ENCODE results near the gene ZBED6. TPM values are rescaled to one million over a fixed set of nuclear protein-coding genes. Genes with fewer than 3 reads are reported as not detected.

ZBED6 gene
- total RNA-seq, 1 experiment from 2014 or later: 13.4 TPM

DNA sequence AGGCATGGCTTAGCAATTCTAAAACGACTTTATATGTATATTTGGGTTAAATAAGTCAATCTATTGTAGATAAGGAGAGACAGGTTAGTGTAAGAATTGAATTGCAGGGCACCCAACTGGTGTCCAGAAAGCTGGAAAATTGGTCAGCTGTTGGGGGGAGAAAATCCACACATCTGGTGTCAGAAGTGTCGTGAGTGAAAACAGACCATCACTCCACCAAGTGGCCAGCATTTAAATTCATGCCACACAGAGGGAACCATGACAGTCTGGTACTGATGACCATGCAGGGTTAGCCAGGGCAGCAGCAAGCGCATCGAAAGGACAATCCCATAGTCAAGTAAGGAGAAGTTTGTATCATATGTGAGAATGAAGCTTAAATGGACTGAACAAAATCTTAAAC, 18.8 kb upstream of the ZBED6 start (continued):
- no peak for TF ChIP-seq ZNF317 (CRISPR knock-in tag; IDR thresholded peaks at IDR 0.05; ENCODE audit: borderline replicate concordance, low read depth)

DNA sequence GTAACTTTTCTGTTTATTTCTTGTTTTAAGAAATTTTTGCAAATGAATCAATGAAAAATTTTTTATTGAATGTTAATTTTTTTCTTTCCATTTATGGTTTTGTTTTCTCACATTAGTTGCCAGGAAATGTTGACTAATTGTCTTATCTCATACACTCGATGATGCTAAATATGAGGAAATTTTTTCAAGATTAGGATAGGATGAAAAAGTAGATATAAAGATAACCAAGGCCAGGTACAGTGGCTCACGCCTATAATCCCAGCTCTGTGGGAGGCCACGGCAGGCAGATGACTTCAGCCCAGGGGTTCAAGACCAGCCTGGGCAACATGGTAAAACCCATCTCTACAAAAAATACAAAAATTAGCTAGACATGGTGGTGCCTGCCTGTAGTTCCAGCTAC, 17.8 kb upstream of the ZBED6 start:
- TF ChIP-seq ZNF317 (CRISPR knock-in tag; IDR thresholded peaks at IDR 0.05; ENCODE audit: borderline replicate concordance, low read depth): no peak
- TF ChIP-seq, protein P1, sequence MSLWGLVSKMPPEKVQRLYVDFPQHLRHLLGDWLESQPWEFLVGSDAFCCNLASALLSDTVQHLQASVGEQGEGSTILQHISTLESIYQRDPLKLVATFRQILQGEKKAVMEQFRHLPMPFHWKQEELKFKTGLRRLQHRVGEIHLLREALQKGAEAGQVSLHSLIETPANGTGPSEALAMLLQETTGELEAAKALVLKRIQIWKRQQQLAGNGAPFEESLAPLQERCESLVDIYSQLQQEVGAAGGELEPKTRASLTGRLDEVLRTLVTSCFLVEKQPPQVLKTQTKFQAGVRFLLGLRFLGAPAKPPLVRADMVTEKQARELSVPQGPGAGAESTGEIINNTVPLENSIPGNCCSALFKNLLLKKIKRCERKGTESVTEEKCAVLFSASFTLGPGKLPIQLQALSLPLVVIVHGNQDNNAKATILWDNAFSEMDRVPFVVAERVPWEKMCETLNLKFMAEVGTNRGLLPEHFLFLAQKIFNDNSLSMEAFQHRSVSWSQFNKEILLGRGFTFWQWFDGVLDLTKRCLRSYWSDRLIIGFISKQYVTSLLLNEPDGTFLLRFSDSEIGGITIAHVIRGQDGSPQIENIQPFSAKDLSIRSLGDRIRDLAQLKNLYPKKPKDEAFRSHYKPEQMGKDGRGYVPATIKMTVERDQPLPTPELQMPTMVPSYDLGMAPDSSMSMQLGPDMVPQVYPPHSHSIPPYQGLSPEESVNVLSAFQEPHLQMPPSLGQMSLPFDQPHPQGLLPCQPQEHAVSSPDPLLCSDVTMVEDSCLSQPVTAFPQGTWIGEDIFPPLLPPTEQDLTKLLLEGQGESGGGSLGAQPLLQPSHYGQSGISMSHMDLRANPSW (CRISPR knock-in tag; conservative IDR thresholded peaks at IDR 0.05; ENCODE audit: low read depth): no peak
- TF ChIP-seq, protein P2, sequence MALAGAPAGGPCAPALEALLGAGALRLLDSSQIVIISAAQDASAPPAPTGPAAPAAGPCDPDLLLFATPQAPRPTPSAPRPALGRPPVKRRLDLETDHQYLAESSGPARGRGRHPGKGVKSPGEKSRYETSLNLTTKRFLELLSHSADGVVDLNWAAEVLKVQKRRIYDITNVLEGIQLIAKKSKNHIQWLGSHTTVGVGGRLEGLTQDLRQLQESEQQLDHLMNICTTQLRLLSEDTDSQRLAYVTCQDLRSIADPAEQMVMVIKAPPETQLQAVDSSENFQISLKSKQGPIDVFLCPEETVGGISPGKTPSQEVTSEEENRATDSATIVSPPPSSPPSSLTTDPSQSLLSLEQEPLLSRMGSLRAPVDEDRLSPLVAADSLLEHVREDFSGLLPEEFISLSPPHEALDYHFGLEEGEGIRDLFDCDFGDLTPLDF (CRISPR knock-in tag; IDR thresholded peaks at IDR 0.05): no peak
- TF ChIP-seq, protein P3, sequence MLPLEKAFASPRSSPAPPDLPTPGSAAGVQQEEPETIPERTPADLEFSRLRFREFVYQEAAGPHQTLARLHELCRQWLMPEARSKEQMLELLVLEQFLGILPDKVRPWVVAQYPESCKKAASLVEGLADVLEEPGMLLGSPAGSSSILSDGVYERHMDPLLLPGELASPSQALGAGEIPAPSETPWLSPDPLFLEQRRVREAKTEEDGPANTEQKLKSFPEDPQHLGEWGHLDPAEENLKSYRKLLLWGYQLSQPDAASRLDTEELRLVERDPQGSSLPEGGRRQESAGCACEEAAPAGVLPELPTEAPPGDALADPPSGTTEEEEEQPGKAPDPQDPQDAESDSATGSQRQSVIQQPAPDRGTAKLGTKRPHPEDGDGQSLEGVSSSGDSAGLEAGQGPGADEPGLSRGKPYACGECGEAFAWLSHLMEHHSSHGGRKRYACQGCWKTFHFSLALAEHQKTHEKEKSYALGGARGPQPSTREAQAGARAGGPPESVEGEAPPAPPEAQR (CRISPR knock-in tag; IDR thresholded peaks at IDR 0.05): no peak
- TF ChIP-seq, protein P4, sequence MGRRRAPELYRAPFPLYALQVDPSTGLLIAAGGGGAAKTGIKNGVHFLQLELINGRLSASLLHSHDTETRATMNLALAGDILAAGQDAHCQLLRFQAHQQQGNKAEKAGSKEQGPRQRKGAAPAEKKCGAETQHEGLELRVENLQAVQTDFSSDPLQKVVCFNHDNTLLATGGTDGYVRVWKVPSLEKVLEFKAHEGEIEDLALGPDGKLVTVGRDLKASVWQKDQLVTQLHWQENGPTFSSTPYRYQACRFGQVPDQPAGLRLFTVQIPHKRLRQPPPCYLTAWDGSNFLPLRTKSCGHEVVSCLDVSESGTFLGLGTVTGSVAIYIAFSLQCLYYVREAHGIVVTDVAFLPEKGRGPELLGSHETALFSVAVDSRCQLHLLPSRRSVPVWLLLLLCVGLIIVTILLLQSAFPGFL (CRISPR knock-in tag; IDR thresholded peaks at IDR 0.05; ENCODE audit: borderline replicate concordance): no peak
- no peak for TF ChIP-seq NR1H2 (CRISPR knock-in tag; IDR thresholded peaks at IDR 0.05)
- TF ChIP-seq, protein P5, sequence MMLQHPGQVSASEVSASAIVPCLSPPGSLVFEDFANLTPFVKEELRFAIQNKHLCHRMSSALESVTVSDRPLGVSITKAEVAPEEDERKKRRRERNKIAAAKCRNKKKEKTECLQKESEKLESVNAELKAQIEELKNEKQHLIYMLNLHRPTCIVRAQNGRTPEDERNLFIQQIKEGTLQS (CRISPR knock-in tag; conservative IDR thresholded peaks at IDR 0.05): no peak
- TF ChIP-seq NR2C2 (CRISPR knock-in tag; IDR thresholded peaks at IDR 0.05): no peak
- TF ChIP-seq, protein P6, sequence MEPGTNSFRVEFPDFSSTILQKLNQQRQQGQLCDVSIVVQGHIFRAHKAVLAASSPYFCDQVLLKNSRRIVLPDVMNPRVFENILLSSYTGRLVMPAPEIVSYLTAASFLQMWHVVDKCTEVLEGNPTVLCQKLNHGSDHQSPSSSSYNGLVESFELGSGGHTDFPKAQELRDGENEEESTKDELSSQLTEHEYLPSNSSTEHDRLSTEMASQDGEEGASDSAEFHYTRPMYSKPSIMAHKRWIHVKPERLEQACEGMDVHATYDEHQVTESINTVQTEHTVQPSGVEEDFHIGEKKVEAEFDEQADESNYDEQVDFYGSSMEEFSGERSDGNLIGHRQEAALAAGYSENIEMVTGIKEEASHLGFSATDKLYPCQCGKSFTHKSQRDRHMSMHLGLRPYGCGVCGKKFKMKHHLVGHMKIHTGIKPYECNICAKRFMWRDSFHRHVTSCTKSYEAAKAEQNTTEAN (CRISPR knock-in tag; IDR thresholded peaks at IDR 0.05): no peak
- TF ChIP-seq, protein P7, sequence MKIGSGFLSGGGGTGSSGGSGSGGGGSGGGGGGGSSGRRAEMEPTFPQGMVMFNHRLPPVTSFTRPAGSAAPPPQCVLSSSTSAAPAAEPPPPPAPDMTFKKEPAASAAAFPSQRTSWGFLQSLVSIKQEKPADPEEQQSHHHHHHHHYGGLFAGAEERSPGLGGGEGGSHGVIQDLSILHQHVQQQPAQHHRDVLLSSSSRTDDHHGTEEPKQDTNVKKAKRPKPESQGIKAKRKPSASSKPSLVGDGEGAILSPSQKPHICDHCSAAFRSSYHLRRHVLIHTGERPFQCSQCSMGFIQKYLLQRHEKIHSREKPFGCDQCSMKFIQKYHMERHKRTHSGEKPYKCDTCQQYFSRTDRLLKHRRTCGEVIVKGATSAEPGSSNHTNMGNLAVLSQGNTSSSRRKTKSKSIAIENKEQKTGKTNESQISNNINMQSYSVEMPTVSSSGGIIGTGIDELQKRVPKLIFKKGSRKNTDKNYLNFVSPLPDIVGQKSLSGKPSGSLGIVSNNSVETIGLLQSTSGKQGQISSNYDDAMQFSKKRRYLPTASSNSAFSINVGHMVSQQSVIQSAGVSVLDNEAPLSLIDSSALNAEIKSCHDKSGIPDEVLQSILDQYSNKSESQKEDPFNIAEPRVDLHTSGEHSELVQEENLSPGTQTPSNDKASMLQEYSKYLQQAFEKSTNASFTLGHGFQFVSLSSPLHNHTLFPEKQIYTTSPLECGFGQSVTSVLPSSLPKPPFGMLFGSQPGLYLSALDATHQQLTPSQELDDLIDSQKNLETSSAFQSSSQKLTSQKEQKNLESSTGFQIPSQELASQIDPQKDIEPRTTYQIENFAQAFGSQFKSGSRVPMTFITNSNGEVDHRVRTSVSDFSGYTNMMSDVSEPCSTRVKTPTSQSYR (CRISPR knock-in tag; IDR thresholded peaks at IDR 0.05): no peak
- TF ChIP-seq, protein P8, sequence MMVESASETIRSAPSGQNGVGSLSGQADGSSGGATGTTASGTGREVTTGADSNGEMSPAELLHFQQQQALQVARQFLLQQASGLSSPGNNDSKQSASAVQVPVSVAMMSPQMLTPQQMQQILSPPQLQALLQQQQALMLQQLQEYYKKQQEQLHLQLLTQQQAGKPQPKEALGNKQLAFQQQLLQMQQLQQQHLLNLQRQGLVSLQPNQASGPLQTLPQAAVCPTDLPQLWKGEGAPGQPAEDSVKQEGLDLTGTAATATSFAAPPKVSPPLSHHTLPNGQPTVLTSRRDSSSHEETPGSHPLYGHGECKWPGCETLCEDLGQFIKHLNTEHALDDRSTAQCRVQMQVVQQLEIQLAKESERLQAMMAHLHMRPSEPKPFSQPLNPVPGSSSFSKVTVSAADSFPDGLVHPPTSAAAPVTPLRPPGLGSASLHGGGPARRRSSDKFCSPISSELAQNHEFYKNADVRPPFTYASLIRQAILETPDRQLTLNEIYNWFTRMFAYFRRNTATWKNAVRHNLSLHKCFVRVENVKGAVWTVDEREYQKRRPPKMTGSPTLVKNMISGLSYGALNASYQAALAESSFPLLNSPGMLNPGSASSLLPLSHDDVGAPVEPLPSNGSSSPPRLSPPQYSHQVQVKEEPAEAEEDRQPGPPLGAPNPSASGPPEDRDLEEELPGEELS (CRISPR knock-in tag; IDR thresholded peaks at IDR 0.05): no peak
- TF ChIP-seq, protein P9, sequence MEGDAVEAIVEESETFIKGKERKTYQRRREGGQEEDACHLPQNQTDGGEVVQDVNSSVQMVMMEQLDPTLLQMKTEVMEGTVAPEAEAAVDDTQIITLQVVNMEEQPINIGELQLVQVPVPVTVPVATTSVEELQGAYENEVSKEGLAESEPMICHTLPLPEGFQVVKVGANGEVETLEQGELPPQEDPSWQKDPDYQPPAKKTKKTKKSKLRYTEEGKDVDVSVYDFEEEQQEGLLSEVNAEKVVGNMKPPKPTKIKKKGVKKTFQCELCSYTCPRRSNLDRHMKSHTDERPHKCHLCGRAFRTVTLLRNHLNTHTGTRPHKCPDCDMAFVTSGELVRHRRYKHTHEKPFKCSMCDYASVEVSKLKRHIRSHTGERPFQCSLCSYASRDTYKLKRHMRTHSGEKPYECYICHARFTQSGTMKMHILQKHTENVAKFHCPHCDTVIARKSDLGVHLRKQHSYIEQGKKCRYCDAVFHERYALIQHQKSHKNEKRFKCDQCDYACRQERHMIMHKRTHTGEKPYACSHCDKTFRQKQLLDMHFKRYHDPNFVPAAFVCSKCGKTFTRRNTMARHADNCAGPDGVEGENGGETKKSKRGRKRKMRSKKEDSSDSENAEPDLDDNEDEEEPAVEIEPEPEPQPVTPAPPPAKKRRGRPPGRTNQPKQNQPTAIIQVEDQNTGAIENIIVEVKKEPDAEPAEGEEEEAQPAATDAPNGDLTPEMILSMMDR (IDR thresholded peaks at IDR 0.05): no peak
- TF ChIP-seq, protein P10, sequence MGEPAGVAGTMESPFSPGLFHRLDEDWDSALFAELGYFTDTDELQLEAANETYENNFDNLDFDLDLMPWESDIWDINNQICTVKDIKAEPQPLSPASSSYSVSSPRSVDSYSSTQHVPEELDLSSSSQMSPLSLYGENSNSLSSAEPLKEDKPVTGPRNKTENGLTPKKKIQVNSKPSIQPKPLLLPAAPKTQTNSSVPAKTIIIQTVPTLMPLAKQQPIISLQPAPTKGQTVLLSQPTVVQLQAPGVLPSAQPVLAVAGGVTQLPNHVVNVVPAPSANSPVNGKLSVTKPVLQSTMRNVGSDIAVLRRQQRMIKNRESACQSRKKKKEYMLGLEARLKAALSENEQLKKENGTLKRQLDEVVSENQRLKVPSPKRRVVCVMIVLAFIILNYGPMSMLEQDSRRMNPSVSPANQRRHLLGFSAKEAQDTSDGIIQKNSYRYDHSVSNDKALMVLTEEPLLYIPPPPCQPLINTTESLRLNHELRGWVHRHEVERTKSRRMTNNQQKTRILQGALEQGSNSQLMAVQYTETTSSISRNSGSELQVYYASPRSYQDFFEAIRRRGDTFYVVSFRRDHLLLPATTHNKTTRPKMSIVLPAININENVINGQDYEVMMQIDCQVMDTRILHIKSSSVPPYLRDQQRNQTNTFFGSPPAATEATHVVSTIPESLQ (CRISPR knock-in tag; IDR thresholded peaks at IDR 0.05): no peak
- no peak for ATAC-seq
- Mint-ChIP-seq H3K27me3 (ENCODE audit: low read depth) (no peaks in the 10 kb centered on the region; the same call in 1 of the 2 replicates), H3K4me1 (peaks cover 4% of the 10 kb centered on the region; the same call in 1 of the 2 replicates), H3K27ac (no peak overlapping the region), H3K9me3 (no peaks in the 10 kb centered on the region), H3K4me3 (no peak overlapping the region), H3K36me3 (no peaks in the 10 kb centered on the region)
- ChIA-PET POLR2A (interaction anchor here (0.5 kb wide), 1 partner anchor 45 kb away, joined by 3 read pairs; no protein-coding TSS in a partner anchor), CTCF (no interaction called here)
- no peak for DNase-seq (ENCODE audit: low spot score)

Data from WTC11 (cell line).